ENCODE measurements around the gene SLCO1B1.
"Not testable (repeated sequence)": the region's sequence is repeated elsewhere in the genome, so short reads cannot be mapped to it uniquely, and the experiment has no call there.

Gene SLCO1B1

GRCh38 chr12:21130998-21131397 lies at the start of gene SLCO1B1:
TSS of gene SLCO1B1 (plus strand) at chr12:21131194. CDS start at chr12:21141575, 10,381 bp downstream.
- DNase-seq (ENCODE audit: low read depth): no peak

DNA sequence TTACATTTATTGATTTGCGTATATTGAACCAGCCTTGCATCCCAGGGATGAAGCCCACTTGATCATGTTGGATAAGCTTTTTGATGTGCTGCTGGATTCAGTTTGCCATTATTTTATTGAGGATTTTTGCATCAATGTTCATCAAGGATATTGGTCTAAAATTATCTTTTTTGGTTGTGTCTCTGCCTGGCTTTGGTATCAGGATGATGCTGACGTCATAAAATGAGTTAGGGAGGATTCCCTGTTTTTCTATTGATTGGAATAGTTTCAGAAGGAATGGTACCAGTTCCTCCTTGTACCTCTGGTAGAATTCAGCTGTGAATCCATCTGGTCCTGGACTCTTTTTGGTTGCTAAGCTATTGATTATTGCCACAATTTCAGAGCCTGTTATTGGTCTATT lies 46.2 kb upstream of the SLCO1B1 start:
- not testable (repeated sequence) for DNase-seq (ENCODE audit: low read depth)

DNA sequence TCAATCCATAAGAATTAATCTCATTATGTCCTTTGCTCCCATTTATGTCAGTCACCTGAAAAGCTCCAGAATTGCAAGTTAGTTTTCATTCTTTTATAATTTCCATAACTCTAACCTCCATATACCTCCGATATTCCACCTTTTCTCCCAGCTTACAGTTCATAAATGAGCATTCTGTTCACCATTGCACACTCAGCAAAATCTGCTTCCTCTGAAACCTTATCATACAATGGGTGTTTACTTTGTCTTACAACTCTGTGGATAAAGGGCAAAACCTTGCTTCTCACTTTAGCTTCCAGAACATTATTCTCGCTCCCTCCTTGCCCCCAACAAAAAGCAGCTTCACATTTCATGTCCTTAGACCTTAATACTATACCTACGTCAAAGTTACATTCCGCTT lies 19.3 kb upstream of the SLCO1B1 start:
- DNase-seq (ENCODE audit: low read depth): no peak

- no peak for DNase-seq (ENCODE audit: low read depth)
Measured at GRCh38 chr12:21113266-21113665, 17.7 kb upstream of the SLCO1B1 start.

DNA sequence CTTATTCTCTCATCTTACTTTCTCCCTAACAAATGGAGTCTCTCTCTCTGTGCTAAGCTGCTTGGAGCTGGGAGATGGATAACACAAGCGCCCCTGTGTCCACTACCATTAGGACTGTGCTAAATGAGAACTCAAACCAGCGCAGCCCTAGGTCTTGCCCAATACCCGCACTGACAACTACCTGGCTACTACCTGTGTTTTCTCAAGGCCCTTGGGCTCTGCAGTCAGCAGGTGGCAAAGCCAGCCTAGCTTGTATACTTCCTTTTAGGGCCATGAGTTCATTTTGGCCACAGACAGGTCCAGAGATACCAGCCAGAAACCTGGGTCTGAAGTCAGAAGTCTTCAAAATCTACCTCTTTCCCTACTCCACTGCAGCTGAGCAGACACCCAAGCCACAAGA lies 13.0 kb upstream of the SLCO1B1 start:
- no peak for DNase-seq (ENCODE audit: low read depth)

- DNase-seq (ENCODE audit: low read depth): no peak
Measured at GRCh38 chr12:21118760-21119159, 12.2 kb upstream of the SLCO1B1 start.

DNA sequence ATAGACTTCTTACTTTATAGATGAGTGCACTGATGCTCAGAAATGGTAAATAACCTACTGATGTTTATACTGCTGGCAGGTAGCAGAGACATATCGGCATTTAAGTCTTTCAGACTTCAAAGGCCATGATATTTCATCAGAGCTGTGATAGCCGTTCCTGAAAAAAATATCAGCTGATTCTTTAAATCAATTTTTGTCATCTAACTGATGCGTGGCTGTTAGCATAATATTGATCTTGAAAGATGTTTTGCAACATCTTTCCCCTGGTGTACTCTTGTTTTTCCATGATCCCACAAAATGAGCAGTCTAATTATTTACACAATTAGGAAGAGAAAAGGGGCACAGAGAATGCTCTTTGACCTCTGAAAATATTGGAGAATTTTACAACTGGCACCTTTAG lies 1.6 kb upstream of the SLCO1B1 start:
- DNase-seq (ENCODE audit: low read depth): no peak

DNA sequence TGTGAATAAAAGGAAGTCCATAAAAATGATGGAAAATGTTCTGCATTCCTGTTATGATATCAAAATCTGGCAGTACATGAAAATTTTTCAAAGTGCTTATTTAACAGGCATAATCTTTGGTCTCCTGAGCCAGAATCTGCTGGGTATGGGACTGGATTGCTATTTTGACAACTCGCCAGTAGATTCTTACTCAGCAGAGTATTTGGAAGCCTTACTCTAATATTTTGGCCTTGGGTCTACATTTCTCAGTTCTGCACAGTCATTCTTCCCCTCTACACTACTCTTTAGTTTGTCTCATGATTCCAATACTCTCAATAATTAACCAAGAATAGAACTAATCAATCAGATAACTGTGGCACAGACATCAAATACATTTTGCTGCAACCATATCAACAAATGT lies 1.1 kb upstream of the SLCO1B1 start:
- no peak for DNase-seq (ENCODE audit: low read depth)

DNA sequence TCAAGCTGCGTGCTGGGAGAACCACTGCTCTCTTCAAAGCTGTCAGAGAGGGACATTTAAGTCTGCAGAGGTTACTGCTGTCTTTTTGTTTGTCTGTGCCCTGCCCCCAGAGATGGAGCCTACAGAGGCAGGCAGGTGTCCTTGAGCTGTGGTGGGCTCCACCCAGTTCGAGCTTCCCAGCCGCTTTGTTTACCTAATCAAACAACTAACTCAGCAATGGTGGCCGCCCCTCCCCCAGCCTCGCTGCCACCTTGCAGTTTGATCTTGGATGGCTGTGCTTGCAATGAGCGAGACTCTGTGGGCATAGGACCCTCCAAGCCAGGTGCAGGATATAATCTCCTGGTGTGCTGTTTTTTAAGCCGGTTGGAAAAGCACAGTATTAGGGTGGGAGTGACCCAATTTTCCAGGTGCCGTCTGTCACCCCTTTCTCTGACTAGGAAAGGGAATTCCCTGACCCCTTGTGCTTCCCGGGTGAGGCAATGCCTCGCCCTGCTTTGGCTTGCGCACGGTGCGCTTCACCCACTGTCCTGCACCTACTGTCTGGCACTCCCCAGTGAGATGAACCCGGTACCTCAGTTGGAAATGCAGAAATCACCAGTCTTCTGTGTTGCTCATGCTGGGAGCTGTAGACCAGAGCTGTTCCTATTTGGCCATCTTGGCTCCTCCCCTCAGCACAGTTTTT lies 6.5 kb downstream of the SLCO1B1 start:
- DNase-seq (ENCODE audit: low read depth): not testable (repeated sequence)

DNA sequence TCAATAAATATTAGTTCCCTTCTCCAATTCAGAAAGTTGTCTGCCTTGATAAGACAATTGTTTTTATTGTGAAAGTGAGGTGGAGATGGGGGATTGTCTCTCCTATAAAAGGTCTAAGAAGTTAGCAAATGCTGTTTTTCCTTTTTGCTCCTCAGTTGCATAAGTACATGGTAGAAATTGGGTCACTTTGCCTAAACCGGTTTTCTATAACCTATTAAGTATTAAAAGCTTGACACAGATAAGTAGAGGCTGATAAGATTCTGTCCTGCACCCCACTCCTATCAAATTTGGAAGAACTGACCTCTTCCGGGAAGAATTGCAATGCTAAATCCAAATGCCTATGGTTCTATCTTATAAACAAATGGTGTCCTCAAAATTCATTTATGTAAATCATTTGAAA lies 7.0 kb downstream of the SLCO1B1 start:
- no peak for DNase-seq (ENCODE audit: low read depth)

- no peak for DNase-seq (ENCODE audit: low read depth)
Measured at GRCh38 chr12:21144309-21144708, 13.3 kb downstream of the SLCO1B1 start.

GRCh38 chr12:21149861-21150260 lies 18.9 kb downstream of the SLCO1B1 start:
- DNase-seq (ENCODE audit: low read depth): not testable (repeated sequence)

GRCh38 chr12:21151184-21151583 lies 20.2 kb downstream of the SLCO1B1 start:
- DNase-seq (ENCODE audit: low read depth): no peak

DNA sequence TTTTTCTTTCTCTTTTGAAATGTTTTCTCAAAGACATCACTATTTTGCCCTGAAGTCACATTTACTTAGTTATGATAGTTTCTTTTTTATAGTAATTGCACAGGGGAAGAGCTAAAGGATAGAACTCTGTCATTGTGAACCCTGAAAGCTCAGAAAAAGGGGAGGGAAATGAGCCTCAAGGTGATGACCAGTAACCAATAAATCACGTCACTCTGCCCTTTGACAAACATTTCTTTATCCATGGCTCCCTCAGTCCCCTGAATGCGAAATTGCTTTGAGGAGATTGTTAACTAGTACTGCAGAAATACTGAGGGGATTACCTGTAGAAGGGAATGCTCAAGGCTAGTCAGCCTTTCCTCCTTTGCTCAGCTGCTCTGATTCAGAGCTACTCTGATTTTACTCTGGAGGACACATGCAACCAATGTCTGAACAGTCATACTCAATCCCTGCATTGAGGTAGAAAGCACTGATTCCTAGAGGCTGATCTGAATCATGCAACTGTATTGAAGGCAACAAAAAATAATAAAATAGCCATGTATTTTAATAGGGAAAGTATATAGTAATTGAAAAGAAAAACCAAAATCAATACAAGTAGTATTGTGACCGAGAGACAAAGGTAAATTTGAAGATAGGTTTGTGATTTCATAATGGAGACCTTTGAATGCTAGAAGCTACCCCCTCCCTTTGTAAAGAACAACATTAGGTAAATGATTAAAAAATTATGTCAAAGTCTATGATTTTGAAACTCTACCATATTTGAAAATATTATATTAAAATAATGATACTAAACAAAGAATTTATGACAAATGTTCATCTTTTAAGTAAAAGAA lies 24.7 kb downstream of the SLCO1B1 start:
- no peak for DNase-seq (ENCODE audit: low read depth)

DNA sequence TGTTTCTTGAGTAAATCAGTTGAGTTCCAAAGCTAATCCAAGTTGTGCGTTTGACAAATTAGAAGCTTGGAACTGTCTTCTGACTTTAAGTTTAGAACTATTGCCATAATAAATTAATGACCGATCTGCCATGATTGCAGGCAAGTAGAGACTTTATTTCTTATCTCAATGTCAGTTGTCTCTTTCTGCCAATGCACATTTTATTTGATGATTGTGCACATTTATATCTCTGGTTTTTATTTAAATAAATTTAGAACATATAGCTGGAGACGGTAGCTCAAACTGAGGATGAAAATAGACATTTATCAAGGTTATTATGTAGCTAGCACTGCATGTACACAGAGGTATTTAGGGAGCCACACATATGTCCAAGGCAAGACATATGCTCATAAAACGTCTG lies 34.1 kb downstream of the SLCO1B1 start:
- DNase-seq (ENCODE audit: low read depth): no peak

- peak; percentile 43 for DNase-seq (ENCODE audit: low read depth)
Measured at GRCh38 chr12:21169878-21170472, 39.0 kb downstream of the SLCO1B1 start.

DNA sequence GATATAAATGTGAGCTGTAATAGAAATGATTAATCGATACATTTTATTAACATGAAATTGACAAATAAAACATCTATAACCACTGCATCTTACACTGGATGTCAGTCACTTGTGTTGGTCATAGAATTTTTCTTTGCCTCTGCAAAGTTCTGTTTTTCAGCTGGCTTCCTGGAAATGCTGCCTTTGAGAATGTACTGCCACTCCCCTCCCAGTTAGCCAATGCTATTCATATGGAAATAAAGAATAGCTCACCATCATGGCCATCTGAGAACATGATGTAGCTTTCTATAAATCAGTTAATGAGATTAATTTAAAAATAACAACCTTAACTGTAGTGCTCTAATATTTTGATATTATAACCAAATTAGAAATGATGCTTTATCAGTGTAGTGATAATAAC lies 41.1 kb downstream of the SLCO1B1 start:
- no peak for DNase-seq (ENCODE audit: low read depth)

DNA sequence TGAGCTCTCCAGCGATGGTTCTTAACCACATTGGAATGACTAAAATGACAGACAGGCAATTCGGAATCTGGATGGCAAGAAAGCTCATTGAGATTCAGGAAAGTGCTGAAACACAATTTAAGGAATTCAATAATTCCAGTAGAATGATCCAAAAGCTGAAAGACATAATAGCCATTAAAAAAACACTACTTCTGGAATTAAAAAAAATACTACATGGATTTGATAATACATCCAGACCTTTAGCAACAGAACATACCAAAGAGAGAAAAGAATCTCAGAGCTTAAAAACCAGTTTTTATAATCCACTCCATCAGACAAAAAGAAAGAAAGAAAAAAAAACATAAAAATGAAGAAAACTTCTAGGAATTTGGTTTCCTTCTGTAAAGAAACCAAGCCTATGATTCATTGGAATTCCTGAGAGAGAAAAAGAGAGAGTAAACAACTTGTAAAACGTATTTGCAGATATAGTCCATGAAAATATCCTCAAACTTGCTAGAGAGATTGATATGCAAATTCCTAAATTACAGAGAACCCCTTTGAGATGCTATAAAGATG lies 52.8 kb downstream of the SLCO1B1 start:
- peak; percentile 1 for DNase-seq (ENCODE audit: low read depth)

DNA sequence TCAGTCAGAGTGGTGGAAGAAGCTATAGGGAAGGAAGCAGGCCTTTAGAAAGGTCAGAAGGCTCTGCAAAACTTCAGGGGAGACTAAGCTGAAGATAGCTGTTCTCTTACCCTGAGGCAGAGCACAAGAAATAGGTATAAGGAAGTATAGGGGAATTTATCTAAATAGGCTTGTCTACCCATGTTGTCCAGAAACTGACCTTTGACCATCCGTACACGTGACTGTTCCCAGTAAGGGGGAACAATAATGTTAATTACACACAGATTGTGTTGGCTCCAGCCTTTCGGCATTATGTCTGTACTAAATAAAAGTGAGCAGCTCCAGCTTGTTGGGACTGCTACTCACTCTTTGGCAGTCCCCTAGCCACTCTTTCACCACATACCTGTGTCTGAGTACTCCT lies 59.0 kb downstream of the SLCO1B1 start:
- no peak for DNase-seq (ENCODE audit: low read depth)

GRCh38 chr12:21214433-21214832 lies 83.4 kb downstream of the SLCO1B1 start:
- DNase-seq (ENCODE audit: low read depth): not testable (repeated sequence)

DNA sequence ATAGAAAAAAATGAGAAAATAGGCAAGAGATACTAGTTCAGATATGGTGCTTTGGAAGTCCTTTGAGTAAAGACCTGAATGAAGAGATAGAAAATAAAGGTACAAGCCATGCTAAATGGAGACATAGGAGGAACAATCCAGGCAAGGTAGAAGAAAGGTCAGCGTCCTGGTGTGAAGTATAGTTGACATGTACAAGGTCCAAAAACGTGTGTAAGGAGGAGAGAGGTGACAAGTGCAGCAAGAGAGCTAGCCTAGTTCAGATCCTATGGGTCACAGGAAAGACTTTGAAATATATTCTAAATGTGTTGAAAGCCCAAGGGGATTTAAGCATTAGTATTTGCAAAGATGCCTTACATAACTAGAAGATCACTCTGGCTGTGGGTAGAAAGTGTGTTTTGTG lies 88.2 kb downstream of the SLCO1B1 start:
- DNase-seq (ENCODE audit: low read depth): no peak

GRCh38 chr12:21220266-21220665 lies 89.3 kb downstream of the SLCO1B1 start:
- DNase-seq (ENCODE audit: low read depth): no peak

DNA sequence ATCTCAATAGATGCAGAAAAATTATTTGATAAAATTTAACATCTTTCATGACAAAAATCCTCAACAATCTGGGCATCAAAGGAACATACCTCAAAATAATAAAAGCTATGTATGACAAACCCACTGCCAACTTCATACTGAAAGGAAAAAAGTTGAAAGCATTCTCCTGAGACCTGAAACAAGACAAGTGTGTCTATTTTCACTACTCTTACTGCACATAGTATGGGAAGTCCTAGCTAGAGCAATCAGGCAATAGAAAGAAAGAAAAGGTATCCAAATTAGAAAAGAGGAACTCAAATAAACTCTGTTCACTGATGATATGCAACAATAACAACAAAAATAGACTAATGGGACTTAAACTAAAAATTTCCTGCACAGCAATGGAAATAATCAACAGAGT lies 90.1 kb downstream of the SLCO1B1 start:
- DNase-seq (ENCODE audit: low read depth): no peak

Measured in EH (cell line).